DOHH2 (cell line): ENCODE data around the gene UGT8.

Experiments
- H3F3A ChIP-seq: fragments of 200-600 bp; sonication (generic), shearing (Covaris generic); 2 replicates; pipeline ENCODE4 v1.6.0; 2016; ENCODE audit warnings: antibody characterized with exemption, mild to moderate bottlenecking; ENCODE audit not compliant: control insufficient read depth, insufficient read depth
- H3K27ac ChIP-seq: fragments of 200-600 bp; sonication (generic); 2 replicates; pipeline ENCODE4 v1.5.1; 2014; ENCODE audit warnings: low read depth, mild to moderate bottlenecking, low read length, moderate library complexity
- H3K27me3 ChIP-seq: fragments of 200-600 bp; sonication (generic); 2 replicates; pipeline ENCODE4 v1.6.1; 2014; ENCODE audit warnings: mild to moderate bottlenecking, low read length, mixed read lengths; ENCODE audit not compliant: control insufficient read depth
- H3K36me3 ChIP-seq: fragments of 200-600 bp; sonication (generic); 2 replicates; pipeline ENCODE4 v1.6.1; 2014; ENCODE audit warnings: mild to moderate bottlenecking, low read length, moderate library complexity, mixed read lengths; ENCODE audit not compliant: control insufficient read depth
- H3K4me1 ChIP-seq: fragments of 200-600 bp; sonication (generic); 2 replicates; pipeline ENCODE4 v1.6.1; 2014; ENCODE audit warnings: mild to moderate bottlenecking, low read length, mixed read lengths; ENCODE audit not compliant: control insufficient read depth
- H3K4me2 ChIP-seq: fragments of 200-600 bp; sonication (generic); 2 replicates; pipeline ENCODE4 v1.6.0; 2014; ENCODE audit warnings: mild to moderate bottlenecking, low read length, moderate library complexity
- H3K4me3 ChIP-seq: fragments of 200-600 bp; sonication (generic); 2 replicates; pipeline ENCODE4 v1.5.1; 2014; ENCODE audit warnings: mild to moderate bottlenecking, low read length, mixed read lengths
- H3K79me2 ChIP-seq: fragments of 200-600 bp; sonication (generic); 2 replicates; pipeline ENCODE4 v1.6.1; 2014; ENCODE audit warnings: mild to moderate bottlenecking, low read length, mixed read lengths; ENCODE audit not compliant: control insufficient read depth
- H3K9me2 ChIP-seq: fragments of 200-600 bp; sonication (generic); replicated peaks from 2 replicates; pipeline ENCODE4 v1.6.1; 2014; ENCODE audit warnings: mild to moderate bottlenecking, low read length, mixed read lengths; ENCODE audit not compliant: control insufficient read depth
- H3K9me3 ChIP-seq: fragments of 200-600 bp; sonication (generic); 2 replicates; pipeline ENCODE4 v1.6.1; 2014; ENCODE audit warnings: antibody characterized with exemption, low read length, mixed read lengths; ENCODE audit not compliant: control insufficient read depth, insufficient read depth
- H4K20me1 ChIP-seq: fragments of 200-600 bp; sonication (generic); 2 replicates; pipeline ENCODE4 v1.6.0; 2014; ENCODE audit warnings: low read depth, mild to moderate bottlenecking, antibody characterized with exemption, low read length, moderate library complexity; ENCODE audit not compliant: control insufficient read depth, insufficient read depth
- CTCF ChIP-seq: fragments of 200-600 bp; sonication (generic); IDR thresholded peaks from one replicate; pipeline ENCODE4 v1.5.1; 2014; ENCODE audit warnings: antibody characterized with exemption, mild to moderate bottlenecking, low read depth, low read length; ENCODE audit not compliant: poor library complexity, severe bottlenecking
- EZH2phosphoT487 ChIP-seq: fragments of 200-600 bp; sonication (generic); IDR thresholded peaks from 2 replicates; pipeline ENCODE4 v1.6.1; 2017; ENCODE audit warnings: borderline replicate concordance, mild to moderate bottlenecking, antibody characterized with exemption, low read length, moderate library complexity, mixed read lengths

UGT8 gene

GRCh38 chr4:114606245-114606644 is 7.6 kb downstream of the UGT8 start:
- Histone ChIP-seq H3K9me3 (no peaks in the 10 kb centered on the region), H3K4me1 (peaks cover 69% of the 10 kb centered on the region), H3K79me2 (peaks cover 97% of the 10 kb centered on the region), H3F3A (peaks cover 24% of the 10 kb centered on the region), H3K27me3 (no peaks in the 10 kb centered on the region), H3K4me3 (peak overlapping the region; percentile 7; the same call in 1 of the 2 replicates), H3K36me3 (peaks cover 10% of the 10 kb centered on the region), H4K20me1 (peaks cover 6% of the 10 kb centered on the region; the same call in 1 of the 2 replicates), H3K27ac (peak overlapping the region; percentile 2; the same call in 1 of the 2 replicates), H3K9me2 (no peaks in the 10 kb centered on the region), H3K4me2 (peak overlapping the region; percentile 23)
- TF ChIP-seq EZH2phosphoT487 (no peak), CTCF (no peak)

- peaks cover 94% of the 10 kb centered on the region for H3K79me2 ChIP-seq
- H3K4me2 ChIP-seq: no peak overlapping the region
- TF ChIP-seq CTCF: no peak
Measured at GRCh38 chr4:114607056-114607455, 8.4 kb downstream of the UGT8 start.

GRCh38 chr4:114613560-114613959 is 15.0 kb downstream of the UGT8 start:
- Histone ChIP-seq H3K27ac (no peak overlapping the region), H3K9me3 (no peaks in the 10 kb centered on the region), H3K79me2 (peaks cover 88% of the 10 kb centered on the region), H3K4me3 (peak overlapping the region; percentile 15), H3K36me3 (peaks cover 4% of the 10 kb centered on the region), H3F3A (no peaks in the 10 kb centered on the region), H3K9me2 (no peaks in the 10 kb centered on the region), H3K27me3 (no peaks in the 10 kb centered on the region), H3K4me1 (peaks cover 42% of the 10 kb centered on the region), H4K20me1 (peaks cover 4% of the 10 kb centered on the region; the same call in 1 of the 2 replicates), H3K4me2 (peak overlapping the region; percentile 42)
- TF ChIP-seq CTCF (no peak), EZH2phosphoT487 (no peak)

More at GRCh38 chr4:114607056-114607455, 8.4 kb downstream of the UGT8 start:
- Histone ChIP-seq H3K4me3 (no peak overlapping the region), H3K4me1 (peaks cover 67% of the 10 kb centered on the region), H3K36me3 (peaks cover 10% of the 10 kb centered on the region), H4K20me1 (peaks cover 6% of the 10 kb centered on the region; the same call in 1 of the 2 replicates), H3K27me3 (no peaks in the 10 kb centered on the region), H3K27ac (no peak overlapping the region), H3K9me3 (no peaks in the 10 kb centered on the region), H3F3A (peaks cover 16% of the 10 kb centered on the region), H3K9me2 (no peaks in the 10 kb centered on the region)
